CD4-positive, alpha-beta T cell treated with Interleukin-6 for 4 hours (primary cell): Measurements from ENCODE around the gene RDH12.
A peak's percentile ranks its signal among the peaks of the same experiment; 100 is the strongest.
"Not testable (repeated sequence)": the region's sequence is repeated elsewhere in the genome, so short reads cannot be mapped to it uniquely, and the experiment has no call there.

Experiments
- DNase-seq: peaks from one replicate; pipeline ENCODE4 v3.0.0-alpha.2; 2020; ENCODE audit warnings: mixed read lengths

Gene RDH12

GRCh38 chr14:67709346-67709745 is 7.7 kb downstream of the RDH12 start:
- not testable (repeated sequence) for DNase-seq

GRCh38 chr14:67709796-67710195 is 8.1 kb downstream of the RDH12 start:
- not testable (repeated sequence) for DNase-seq

DNA sequence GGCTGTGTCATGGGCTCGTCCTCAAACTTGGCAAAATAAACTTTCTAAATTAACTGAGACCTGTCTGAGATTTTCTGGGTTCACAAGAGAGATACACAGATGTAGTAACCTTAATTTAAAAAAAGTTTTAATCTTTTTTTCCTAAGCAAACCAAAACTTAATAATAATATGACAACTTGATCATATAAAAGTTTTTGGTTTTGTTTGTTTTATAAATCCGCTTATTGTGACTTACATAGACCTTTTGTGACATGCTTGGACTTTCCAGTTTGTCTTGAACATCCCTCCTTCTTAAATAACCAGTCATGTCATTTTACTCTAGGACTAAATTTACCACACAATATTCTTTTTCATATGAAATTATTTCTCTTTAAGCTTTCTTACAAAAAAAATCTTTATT is 8.5 kb downstream of the RDH12 start:
- no peak for DNase-seq

DNA sequence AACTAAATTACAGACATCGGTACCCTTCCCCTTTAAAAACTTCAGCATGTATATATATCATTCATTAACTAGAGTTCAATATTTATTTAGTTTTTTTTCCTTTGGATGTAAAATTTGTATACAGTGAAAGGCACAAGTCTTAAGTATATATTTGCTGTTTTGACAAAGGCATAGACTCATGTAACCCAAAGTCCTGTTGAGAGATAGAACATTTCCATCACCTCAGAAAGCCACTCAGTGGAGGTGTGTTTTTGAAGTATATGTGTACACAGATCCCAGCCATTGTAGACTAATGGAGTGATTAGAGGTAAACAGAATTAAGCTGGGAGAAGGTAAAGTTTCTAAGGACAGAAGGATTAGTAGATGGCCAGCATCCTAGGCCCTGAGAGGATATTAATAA is 15.4 kb downstream of the RDH12 start:
- no peak for DNase-seq

GRCh38 chr14:67718265-67718664 is 16.6 kb downstream of the RDH12 start:
- DNase-seq = no peak

- DNase-seq = not testable (repeated sequence)
Measured at GRCh38 chr14:67719385-67719784, 17.7 kb downstream of the RDH12 start.

- DNase-seq = no peak
Measured at GRCh38 chr14:67719866-67720265, 18.2 kb downstream of the RDH12 start.

DNA sequence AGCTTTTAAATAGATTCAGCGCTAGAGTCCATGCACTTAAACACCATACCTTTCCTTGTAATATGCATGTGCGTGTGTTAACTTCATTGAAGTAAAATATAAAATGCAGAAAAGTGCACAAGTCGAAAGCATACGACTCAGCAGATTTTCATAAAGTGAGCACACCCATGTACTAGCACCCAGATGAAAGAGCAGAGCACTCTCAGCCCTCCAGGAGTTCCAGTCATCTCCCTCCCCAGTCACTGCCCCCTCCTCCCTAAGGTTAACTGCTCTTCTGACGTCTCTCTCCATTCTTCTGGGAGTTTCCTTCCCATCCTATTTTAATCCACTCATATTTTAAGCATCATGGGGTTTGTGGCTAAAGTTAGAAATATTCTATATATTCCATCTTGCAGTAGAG is 20.2 kb downstream of the RDH12 start:
- no peak for DNase-seq

- DNase-seq = no peak
Measured at GRCh38 chr14:67722293-67722692, 20.6 kb downstream of the RDH12 start.

- no peak for DNase-seq
Measured at GRCh38 chr14:67725171-67725570, 23.5 kb downstream of the RDH12 start.

DNA sequence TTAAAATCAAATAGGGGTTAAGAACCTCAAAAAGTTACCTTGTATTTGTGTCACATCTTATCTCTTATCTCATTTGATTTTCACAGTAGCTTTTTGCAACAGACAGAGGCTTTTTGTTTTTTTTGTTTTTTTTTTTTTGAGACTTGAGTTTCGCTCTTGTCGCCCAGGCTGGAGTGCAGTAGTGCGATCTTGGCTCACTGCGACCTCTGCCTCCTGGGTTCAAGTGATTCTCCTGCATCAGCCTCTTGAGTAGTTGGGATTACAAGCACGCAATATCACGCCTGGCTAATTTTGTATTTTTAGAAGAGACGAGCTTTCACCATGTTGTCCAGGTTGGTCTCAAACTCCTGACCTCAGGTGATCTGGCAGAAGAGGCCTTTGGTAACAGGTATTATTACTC is 25.7 kb downstream of the RDH12 start:
- DNase-seq = no peak

DNA sequence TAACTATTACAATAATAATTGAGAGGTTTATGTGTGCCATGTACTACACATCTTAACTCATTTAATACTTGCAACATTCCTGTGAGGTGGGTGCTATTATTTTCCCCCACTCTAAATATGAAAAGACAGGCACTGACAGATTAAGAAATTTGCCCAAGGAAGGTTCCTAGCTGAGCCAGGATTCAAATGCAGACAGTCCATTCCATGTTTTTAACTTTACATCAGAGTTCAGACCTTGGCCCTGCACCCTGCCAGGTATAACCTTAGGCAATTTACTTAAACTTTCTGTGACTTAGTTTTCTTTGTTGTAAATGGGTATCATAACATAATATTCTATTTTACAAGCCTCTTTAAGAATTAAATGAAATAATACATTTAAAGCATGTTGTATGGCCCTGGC is 26.6 kb downstream of the RDH12 start:
- no peak for DNase-seq

DNA sequence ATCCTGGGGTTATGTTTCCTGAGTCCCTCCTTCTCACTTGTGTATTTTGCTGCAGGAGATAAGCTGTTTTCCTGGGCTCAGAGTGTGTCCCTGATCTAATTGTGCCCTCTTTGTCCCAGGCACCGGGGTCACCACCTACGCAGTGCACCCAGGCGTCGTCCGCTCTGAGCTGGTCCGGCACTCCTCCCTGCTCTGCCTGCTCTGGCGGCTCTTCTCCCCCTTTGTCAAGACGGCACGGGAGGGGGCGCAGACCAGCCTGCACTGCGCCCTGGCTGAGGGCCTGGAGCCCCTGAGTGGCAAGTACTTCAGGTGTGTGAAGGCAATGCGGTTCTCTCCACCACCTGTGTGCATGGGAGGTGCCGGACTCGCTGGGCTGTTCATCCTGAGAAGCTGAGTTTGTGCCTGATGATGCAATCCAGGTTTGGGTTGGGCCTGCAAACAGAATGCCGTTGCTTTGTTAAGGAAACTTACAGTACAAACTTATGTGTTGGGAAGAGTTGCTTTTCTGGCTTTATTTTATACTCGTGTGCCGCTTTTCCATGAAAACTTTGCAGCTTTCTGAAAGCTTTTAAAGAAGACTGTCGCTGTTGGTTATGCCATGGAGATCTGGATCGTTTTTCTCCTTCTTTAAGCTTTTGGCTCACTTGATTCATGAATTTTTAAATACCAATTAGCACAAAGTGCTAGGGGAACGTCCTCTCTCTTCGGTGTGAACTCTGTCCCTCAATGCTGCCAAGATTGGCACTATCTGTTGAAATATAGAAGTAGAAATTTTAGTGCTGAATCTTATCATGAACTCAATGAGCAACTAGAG is 27.6 kb downstream of the RDH12 start:
- no peak for DNase-seq

DNA sequence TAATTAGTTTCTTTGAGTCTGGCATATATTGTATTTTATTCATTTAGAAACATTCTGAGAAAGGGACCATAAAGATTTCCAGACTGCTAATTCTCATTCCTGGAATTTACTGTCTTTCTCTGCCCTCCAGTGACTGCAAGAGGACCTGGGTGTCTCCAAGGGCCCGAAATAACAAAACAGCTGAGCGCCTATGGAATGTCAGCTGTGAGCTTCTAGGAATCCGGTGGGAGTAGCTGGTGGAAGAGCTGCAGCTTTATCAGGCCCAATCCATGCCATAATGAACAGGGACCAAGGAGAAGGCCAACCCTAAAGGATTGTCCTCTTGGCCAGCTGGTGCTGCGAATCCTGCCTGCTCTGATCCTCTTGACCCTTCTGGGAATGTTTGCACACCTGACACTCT is 31.9 kb downstream of the RDH12 start:
- no peak for DNase-seq

- no peak for DNase-seq
Measured at GRCh38 chr14:67734675-67735074, 33.0 kb downstream of the RDH12 start.

DNA sequence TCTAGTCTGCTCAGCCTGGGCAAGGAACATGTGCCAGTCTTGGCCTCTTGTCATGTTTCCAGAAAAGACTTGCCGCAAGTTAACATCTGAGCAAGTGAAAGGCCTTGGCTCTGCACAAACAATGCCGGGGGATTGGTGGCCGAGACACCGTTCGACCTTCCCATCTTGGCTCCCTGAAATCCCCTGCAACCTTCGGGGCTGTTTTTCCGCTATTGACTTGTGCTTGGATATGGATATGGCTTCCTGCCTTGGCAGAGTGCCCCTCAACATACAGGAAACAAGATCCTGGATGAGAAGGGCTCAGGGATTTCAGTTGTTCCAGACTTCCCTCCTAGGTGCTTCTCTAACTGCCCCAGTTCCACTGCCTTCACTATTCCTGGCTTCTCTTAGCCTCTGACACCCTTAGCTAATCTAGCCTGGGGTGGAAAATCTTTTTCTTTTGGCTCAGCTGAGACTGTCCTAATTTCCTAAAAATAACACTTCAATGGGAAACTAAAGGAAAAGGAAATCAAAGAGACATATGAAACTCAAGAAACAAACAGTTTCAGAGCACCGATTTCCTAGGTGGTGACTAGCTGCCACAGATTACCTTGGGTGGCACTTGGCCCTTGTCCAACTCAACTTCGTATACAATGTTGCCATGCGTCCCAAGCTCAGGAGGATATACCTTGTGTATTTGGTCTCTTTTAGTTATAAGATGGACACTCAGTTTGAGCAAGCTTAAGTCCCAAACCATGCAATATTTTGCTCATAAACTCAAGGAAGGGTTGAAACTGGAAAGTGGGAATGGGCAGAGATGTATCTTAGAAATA is 33.9 kb downstream of the RDH12 start:
- DNase-seq = no peak

- no peak for DNase-seq
Measured at GRCh38 chr14:67736771-67737170, 35.1 kb downstream of the RDH12 start.

DNA sequence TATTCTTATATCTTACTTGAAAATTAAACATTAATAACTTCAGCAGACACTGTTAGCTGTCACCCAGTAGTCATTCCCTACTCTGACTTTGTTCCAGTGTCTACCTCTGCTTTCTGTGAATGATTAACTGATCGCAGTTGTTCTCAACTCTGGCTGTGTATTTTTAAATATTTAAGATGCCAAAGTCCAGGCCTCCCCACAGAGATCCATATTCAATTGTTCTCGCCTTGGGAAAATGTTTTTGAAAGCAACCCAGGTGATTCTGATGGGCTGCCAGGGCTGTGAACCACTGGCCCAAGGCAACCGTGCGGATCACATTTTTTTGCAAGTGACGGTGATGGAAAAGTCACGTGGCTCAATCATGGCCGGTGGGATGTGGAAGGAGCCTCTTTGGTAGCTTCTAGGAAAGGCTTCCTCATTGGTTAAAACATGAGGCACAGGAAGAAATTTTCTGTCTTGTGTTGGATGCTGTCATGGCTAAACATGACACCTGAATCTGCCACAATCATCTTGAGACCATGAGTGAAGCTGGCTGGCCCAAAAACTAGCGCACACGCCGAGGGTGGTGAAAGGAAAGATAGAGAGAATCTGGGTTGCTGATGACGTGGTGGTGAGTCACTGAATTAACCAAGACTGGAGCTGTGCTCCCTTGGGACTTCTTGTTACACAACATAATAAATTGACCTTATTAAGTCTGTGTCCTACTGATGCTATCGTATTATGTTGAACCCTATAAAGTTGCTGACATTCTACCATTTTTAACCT is 37.2 kb downstream of the RDH12 start:
- peak; percentile 14 for DNase-seq

DNA sequence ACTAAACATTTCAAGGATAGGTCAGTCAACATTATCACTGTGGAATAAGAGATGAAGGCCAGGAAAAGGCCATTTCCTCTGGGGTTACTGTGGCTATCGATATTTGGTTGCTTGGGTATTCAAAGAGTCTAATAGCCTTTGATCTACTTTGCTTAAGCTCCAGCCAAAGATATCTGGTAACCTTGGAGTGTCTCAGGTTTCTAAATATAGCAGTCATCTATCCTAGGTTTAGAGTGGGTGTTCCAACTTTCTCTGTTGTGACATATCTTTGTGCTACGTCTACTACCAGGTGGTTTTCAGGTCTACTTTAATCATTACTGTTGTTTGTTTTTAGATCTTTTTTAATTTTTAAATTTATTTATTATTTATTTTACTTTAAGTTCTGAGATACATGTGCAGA is 42.4 kb downstream of the RDH12 start:
- no peak for DNase-seq

GRCh38 chr14:67746927-67747326 is 45.2 kb downstream of the RDH12 start:
- no peak for DNase-seq

GRCh38 chr14:67748312-67748711 is 46.6 kb downstream of the RDH12 start:
- no peak for DNase-seq

DNA sequence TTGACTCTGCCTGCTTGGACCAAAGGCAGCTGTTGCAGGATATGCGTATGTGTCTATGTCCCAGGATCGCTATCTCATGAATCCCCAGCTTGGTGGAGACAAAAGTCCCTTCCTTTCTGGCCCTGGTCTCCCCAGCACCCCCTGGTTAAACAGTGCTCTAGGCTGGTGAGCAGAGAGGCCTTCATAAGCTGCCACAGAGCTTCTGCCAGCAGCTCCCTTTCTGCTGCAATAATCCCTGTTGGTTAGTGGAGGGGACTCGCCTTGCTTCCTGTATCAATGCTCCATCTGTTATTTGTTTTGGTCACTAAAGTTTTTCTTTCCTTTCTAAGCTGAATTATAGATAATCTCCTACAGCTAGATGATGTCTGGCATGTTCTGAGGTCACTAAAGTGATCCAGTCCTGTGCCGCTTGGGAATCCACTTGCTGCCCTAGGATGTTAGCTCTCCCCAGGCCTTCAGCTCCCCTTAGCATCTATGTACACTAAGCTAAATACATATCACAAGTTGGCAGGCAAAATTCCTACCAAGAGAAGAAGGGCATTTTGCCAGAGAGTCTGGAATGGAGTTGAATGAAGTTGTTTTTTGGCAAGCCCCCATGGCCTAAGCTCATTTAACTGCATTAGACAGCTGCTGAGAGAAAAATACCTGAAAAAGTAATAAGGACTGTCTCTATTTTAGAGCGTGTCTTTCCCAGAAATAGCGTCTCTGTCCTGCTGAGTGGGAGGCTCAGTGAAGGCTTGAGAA is 47.8 kb downstream of the RDH12 start:
- DNase-seq = no peak

DNA sequence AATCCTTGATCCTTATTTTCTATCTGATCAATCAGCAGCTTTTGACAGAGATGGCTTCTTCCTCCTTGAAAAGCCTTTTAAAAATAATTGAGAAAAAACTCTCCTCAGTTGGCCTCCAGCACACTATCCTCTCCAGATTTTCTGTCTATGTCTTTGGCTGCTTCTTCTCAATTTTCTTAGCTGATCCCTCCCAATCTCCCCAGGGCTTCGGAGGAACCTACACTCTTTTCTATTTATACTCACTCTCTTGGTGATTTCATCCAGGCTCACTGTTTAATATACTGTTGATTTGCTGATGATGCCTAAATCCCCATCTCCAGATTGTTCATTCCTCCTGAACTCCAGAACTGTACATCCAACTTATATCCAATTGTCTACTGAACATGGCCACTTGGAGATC is 54.8 kb downstream of the RDH12 start:
- no peak for DNase-seq
